H1 (cell line): ENCODE data around the gene NUDT6. TPM values are rescaled to one million over a fixed set of nuclear protein-coding genes. Genes with fewer than 3 reads are reported as not detected.

Source experiments
- CTCF ChIA-PET: fragments of 300-600 bp; sonication (Branson Sonifier 250); formaldehyde crosslinking; loops from one replicate; lab custom pipeline; 2021; ENCODE audit not compliant: partially characterized antibody; lab: Charles Lee
- POLR2A ChIA-PET: fragments of 300-600 bp; sonication (Branson Sonifier 250); formaldehyde crosslinking; loops from one replicate; lab custom pipeline; 2021; ENCODE audit warnings: inconsistent platforms; ENCODE audit not compliant: partially characterized antibody; lab: Charles Lee
- DNase-seq, 2 experiments: peaks; one replicate each; pipeline versions ENCODE4 v3.0.0 to v3.0.0-alpha.2; 2010 to 2022; ENCODE audit warnings: low spot score in 2 of 2, low read depth in 1 of 2, mixed read lengths in 1 of 2
- FAIRE-seq: peaks from 2 replicates; lab custom pipeline; 2011; peaks lifted over from hg19 to GRCh38; lab: Jason Lieb, UNC
- H2AFZ ChIP-seq: 2 replicates; pipeline ENCODE4 v1.8.1; 2012; ENCODE audit warnings: low read length, inconsistent platforms
- H2AK5ac ChIP-seq: 2 replicates; pipeline ENCODE4 v1.6.1; 2013; ENCODE audit warnings: low read depth, low read length
- H2BK120ac ChIP-seq: replicated peaks from 2 replicates; pipeline ENCODE3; 2013; ENCODE audit warnings: low read depth, low read length, inconsistent platforms
- H2BK12ac ChIP-seq: 2 replicates; pipeline ENCODE4 v1.6.1; 2013; ENCODE audit warnings: low read depth, low read length
- H2BK15ac ChIP-seq: 2 replicates; pipeline ENCODE4 v1.6.1; 2013; ENCODE audit warnings: low read length
- H2BK20ac ChIP-seq: 2 replicates; pipeline ENCODE4 v1.6.1; 2013; ENCODE audit warnings: low read length
- H2BK5ac ChIP-seq: 2 replicates; pipeline ENCODE4 v1.6.1; 2013; ENCODE audit warnings: low read depth, low read length
- H3K14ac ChIP-seq: 2 replicates; pipeline ENCODE4 v1.6.1; 2013; ENCODE audit warnings: inconsistent platforms; ENCODE audit not compliant: insufficient read length
- H3K18ac ChIP-seq: 2 replicates; pipeline ENCODE4 v1.6.1; 2013; ENCODE audit warnings: low read length; ENCODE audit errors: extremely low read depth
- H3K23ac ChIP-seq: 2 replicates; pipeline ENCODE4 v1.6.1; 2013; ENCODE audit warnings: inconsistent platforms; ENCODE audit not compliant: insufficient read length
- H3K23me2 ChIP-seq: 2 replicates; pipeline ENCODE4 v1.6.1; 2013; ENCODE audit warnings: low read depth, low read length
- H3K27ac ChIP-seq: 2 replicates; pipeline ENCODE4 v1.6.1; 2011; ENCODE audit warnings: low read depth, low read length, inconsistent platforms
- H3K27me3 ChIP-seq, 4 experiments: replicated peaks in 1 of 4; 1 replicate in 1 of 4; 2 replicates in 3 of 4; pipeline versions ENCODE4 v1.6.1 to v1.8.1; 2011 to 2013; ENCODE audit warnings: low read length in 3 of 4, mild to moderate bottlenecking in 3 of 4, inconsistent platforms in 2 of 4, mixed read lengths in 2 of 4, moderate library complexity in 1 of 4; ENCODE audit not compliant: control insufficient read depth in 3 of 4, insufficient read depth in 3 of 4; ENCODE audit errors: extremely low read depth in 1 of 4
- H3K36me3 ChIP-seq, 4 experiments: 2 replicates each; pipeline versions ENCODE4 v1.6.1 to v1.8.1; 2011 to 2013; ENCODE audit warnings: mild to moderate bottlenecking in 4 of 4, low read length in 3 of 4, moderate library complexity in 2 of 4, control low read depth in 1 of 4, inconsistent platforms in 1 of 4; ENCODE audit not compliant: insufficient read depth in 4 of 4, control insufficient read depth in 2 of 4
- H3K4ac ChIP-seq: replicated peaks from 2 replicates; pipeline ENCODE3; 2013; ENCODE audit warnings: low read length, low read depth, mixed read lengths, inconsistent platforms; ENCODE audit not compliant: insufficient read length
- H3K4me1 ChIP-seq, 4 experiments: replicated peaks in 1 of 4; 1 replicate in 1 of 4; 2 replicates in 3 of 4; pipeline versions ENCODE4 v1.6.1 to v1.8.1; 2011 to 2013; ENCODE audit warnings: low read length in 3 of 4, inconsistent platforms in 2 of 4, mixed read lengths in 1 of 4; ENCODE audit not compliant: insufficient read depth in 4 of 4, control insufficient read depth in 3 of 4
- H3K4me2 ChIP-seq, 2 experiments: 2 replicates each; pipeline versions ENCODE4 v1.6.1 to v1.8.1; 2011 to 2013; ENCODE audit warnings: low read depth in 2 of 2, low read length in 2 of 2, control low read depth in 1 of 2, inconsistent platforms in 1 of 2, mild to moderate bottlenecking in 1 of 2; ENCODE audit not compliant: insufficient read depth in 1 of 2
- H3K4me3 ChIP-seq, 4 experiments: fragments of 200-600, 300-600 bp in 1 of 4; sonication (generic), shearing (Covaris generic), sonication (Bioruptor Twin) in 1 of 4; 2 replicates each; pipeline versions ENCODE4 v1.5.1 to v1.8.1; 2011 to 2016; ENCODE audit warnings: low read length in 4 of 4, low read depth in 3 of 4, control low read depth in 2 of 4, inconsistent platforms in 2 of 4, mild to moderate bottlenecking in 2 of 4, mixed read lengths in 1 of 4, moderate library complexity in 1 of 4; ENCODE audit not compliant: insufficient read depth in 2 of 4; ENCODE audit errors: extremely low read depth in 1 of 4
- H3K56ac ChIP-seq: replicated peaks from 2 replicates; pipeline ENCODE3; 2013; ENCODE audit warnings: low read depth, mild to moderate bottlenecking, mixed read lengths, low read length, inconsistent platforms; ENCODE audit not compliant: insufficient read length
- H3K79me1 ChIP-seq: 2 replicates; pipeline ENCODE4 v1.6.1; 2013; ENCODE audit warnings: low read depth, low read length, control low read depth
- H3K79me2 ChIP-seq, 2 experiments: 2 replicates each; pipeline versions ENCODE4 v1.6.1 to v1.8.1; 2012 to 2013; ENCODE audit warnings: low read length in 2 of 2, mild to moderate bottlenecking in 2 of 2, inconsistent platforms in 1 of 2; ENCODE audit not compliant: insufficient read depth in 2 of 2, control insufficient read depth in 1 of 2
- H3K9ac ChIP-seq, 4 experiments: replicated peaks in 1 of 4; 1 replicate in 1 of 4; 2 replicates in 3 of 4; pipeline versions ENCODE4 v1.6.1 to v1.8.1; 2011 to 2013; ENCODE audit warnings: low read depth in 3 of 4, low read length in 3 of 4, control low read depth in 2 of 4, mild to moderate bottlenecking in 2 of 4, moderate library complexity in 2 of 4, inconsistent platforms in 1 of 4; ENCODE audit errors: extremely low read depth in 1 of 4
- H3K9me3 ChIP-seq, 2 experiments: 2 replicates each; pipeline versions ENCODE4 v1.6.1 to v1.8.1; 2012 to 2013; ENCODE audit warnings: mild to moderate bottlenecking in 2 of 2, moderate library complexity in 2 of 2, control low read depth in 1 of 2, inconsistent platforms in 1 of 2, low read depth in 1 of 2, low read length in 1 of 2, mixed read lengths in 1 of 2; ENCODE audit not compliant: insufficient read depth in 2 of 2
- H4K20me1 ChIP-seq, 2 experiments: replicated peaks in 1 of 2; 2 replicates each; pipeline versions ENCODE3 to v1.8.1; 2011 to 2013; ENCODE audit warnings: inconsistent platforms in 2 of 2, low read length in 2 of 2, mild to moderate bottlenecking in 1 of 2; ENCODE audit not compliant: insufficient read depth in 2 of 2, control insufficient read depth in 1 of 2
- H4K5ac ChIP-seq: 2 replicates; pipeline ENCODE4 v1.6.1; 2013; ENCODE audit warnings: low read length, low read depth, mixed read lengths, inconsistent platforms; ENCODE audit not compliant: insufficient read length
- H4K8ac ChIP-seq: 2 replicates; pipeline ENCODE4 v1.8.0; 2013; ENCODE audit warnings: mild to moderate bottlenecking, moderate library complexity, low read length, inconsistent platforms; ENCODE audit not compliant: insufficient read depth; ENCODE audit errors: extremely low read depth
- H4K91ac ChIP-seq: replicated peaks from 2 replicates; pipeline ENCODE3; 2013; ENCODE audit warnings: low read length, mixed read lengths, inconsistent platforms; ENCODE audit not compliant: insufficient read length
- KDM5A ChIP-seq: fragments of 200-600 bp; IDR thresholded peaks from 2 replicates; pipeline ENCODE4 v1.7.1; 2012; ENCODE audit warnings: mild to moderate bottlenecking, low read length, inconsistent platforms, mixed read lengths
- POLR2A ChIP-seq, 2 experiments: IDR thresholded peaks; 1 replicate in 1 of 2; 2 replicates in 1 of 2; pipeline ENCODE4 v1.6.1; 2011; ENCODE audit warnings: low read depth in 2 of 2, low read length in 2 of 2, mild to moderate bottlenecking in 2 of 2; ENCODE audit errors: control extremely low read depth in 1 of 2
- WGBS, 2 experiments: shearing (Covaris generic) in 1 of 2; methylation state at CpG; one replicate each; pipeline versions ENCODE4 v1.1.6 to v1.1.7; 2013 to 2015; ENCODE audit warnings: low lambda C conversion rate in 2 of 2, mixed read lengths in 2 of 2, inconsistent platforms in 1 of 2, low coverage in 1 of 2, missing lambda C conversion rate in 1 of 2; ENCODE audit not compliant: insufficient replicate concordance in 2 of 2, insufficient coverage in 1 of 2, insufficient read length in 1 of 2; ENCODE audit errors: extremely low coverage in 1 of 2, missing lambda C conversion rate in 1 of 2; 5-methylcytosine and 5-hydroxymethylcytosine counted together
- polyA plus RNA-seq, 7 experiments: library from polyadenylated mRNA; depleted of rRNA in 3 of 7; stranded (reverse) in 5 of 7; unstranded in 2 of 7; fragments of >200 nt in 5 of 7; fragments of 200-250 nt in 2 of 7; gene quantifications; 1 replicate in 5 of 7; 2 replicates in 1 of 7; 4 replicates in 1 of 7; pipeline versions ENCODE4 v1.2.1 to v1.2.3, GENCODE V29; 2011 to 2013; ENCODE audit warnings: missing spikeins in 2 of 7, mixed read lengths in 2 of 7
- total RNA-seq: library from RNA; stranded (reverse); fragmentation: NEBNext Ultra II Directional; extraction: Animal tissue kit (Norgen Biotek cat#: 25700); gene quantifications from 2 replicates; pipeline ENCODE4 v1.2.1, GENCODE V29; 2021

NUDT6 gene
- total and polyA plus RNA-seq, 2 of the 8 experiments (the other 6 are each of a cell fraction or from before 2014, with no cell fraction given) = 5.0 to 12.4 TPM

GRCh38 chr4:122857160-122857559 lies 65.2 kb downstream of the NUDT6 start:
- H4K20me1 ChIP-seq = peaks cover 32 to 48% of the 10 kb centered on the region in 2 experiments
- H3K4ac ChIP-seq = no peak overlapping the region
- no peak overlapping the region for H2AK5ac ChIP-seq
- H2AFZ ChIP-seq = no peak overlapping the region
- H3K27me3 ChIP-seq = no peaks in the 10 kb centered on the region
- 80% methylated on average over 2 of the region's 2 CpGs; no CpG with 5 or more reads in 1 of the 2 experiments for WGBS, 2 experiments
- ChIA-PET POLR2A (interaction anchor here (0.7 to 19.7 kb wide), 6 partner anchors 9 to 74 kb away, joined by 3 to 278 read pairs (median 6); partner anchors contain the start of gene FGF2), CTCF (interaction anchor here (0.7 kb wide), 1 partner anchor 99 kb away, joined by 3 read pairs; no protein-coding TSS in a partner anchor)
- H3K9me3 ChIP-seq = no peaks in the 10 kb centered on the region
- H2BK12ac ChIP-seq = no peak overlapping the region
- peaks cover 4% of the 10 kb centered on the region for H3K79me1 ChIP-seq
- H3K14ac ChIP-seq = no peak overlapping the region
- H2BK120ac ChIP-seq = no peak overlapping the region
- no peak overlapping the region for H4K91ac ChIP-seq
- H2BK20ac ChIP-seq = no peak overlapping the region
- no peak overlapping the region for H3K56ac ChIP-seq
- peaks cover 0 to 27% (median under 1%) of the 10 kb centered on the region in 4 experiments; a peak in 2 of 8 replicates for H3K36me3 ChIP-seq
- H3K27ac ChIP-seq = no peak overlapping the region
- no peak overlapping the region for H2BK5ac ChIP-seq
- H4K8ac ChIP-seq = no peak overlapping the region
- peaks cover 6 to 48% (median 22%) of the 10 kb centered on the region in 4 experiments for H3K4me1 ChIP-seq
- no peak overlapping the region for H3K23ac ChIP-seq
- H3K23me2 ChIP-seq = peaks cover 3% of the 10 kb centered on the region
- H4K5ac ChIP-seq = no peak overlapping the region
- H3K79me2 ChIP-seq = peaks cover 32 to 100% of the 10 kb centered on the region in 2 experiments
- FAIRE-seq (no peak), DNase-seq (no peak)
- peak overlapping the region in 1 of 2 experiments; percentile 30; a peak in 1 of 4 replicates for H3K4me2 ChIP-seq
- no peak overlapping the region for H2BK15ac ChIP-seq
- H3K18ac ChIP-seq = no peak overlapping the region
- TF ChIP-seq POLR2A (IDR thresholded peaks at IDR 0.05; ENCODE audit: control extremely low read depth in 1 of 2, low read depth in 2 of 2, low read length in 2 of 2) (0 out of 3 replicates have a peak, but pooled peaks of 1 of the 2 experiments have one; percentile 40), KDM5A (no peak)
- no peak overlapping the region for H3K9ac ChIP-seq
- H3K4me3 ChIP-seq = no peak overlapping the region
